IMR-90 (cell line): Measurements from ENCODE around the gene RIC3.
"Not testable (repeated sequence)": the region's sequence is repeated elsewhere in the genome, so short reads cannot be mapped to it uniquely, and the experiment has no call there.

Experiments
- BHLHE40 ChIP-seq: fragments of 150-350 bp; IDR thresholded peaks from 2 replicates; pipeline ENCODE4 v1.6.1; 2016; ENCODE audit warnings: mild to moderate bottlenecking, low read depth, low read length
- CEBPB ChIP-seq: IDR thresholded peaks from 2 replicates; pipeline ENCODE4 v1.6.1; 2012; ENCODE audit warnings: low read depth, low read length, improper control_type of control experiment
- ELK1 ChIP-seq: fragments of 150-350 bp; IDR thresholded peaks from 2 replicates; pipeline ENCODE4 v1.6.1; 2016; ENCODE audit warnings: low read depth, mild to moderate bottlenecking, low read length, moderate library complexity, borderline replicate concordance
- MAFK ChIP-seq: IDR thresholded peaks from 2 replicates; pipeline ENCODE4 v1.6.1; 2012; ENCODE audit warnings: low read depth, low read length, improper control_type of control experiment
- MXI1 ChIP-seq: IDR thresholded peaks from 2 replicates; pipeline ENCODE4 v1.6.1; 2012; ENCODE audit warnings: low read depth, mild to moderate bottlenecking, low read length, moderate library complexity, borderline replicate concordance
- NFE2L2 ChIP-seq: fragments of 150-350 bp; IDR thresholded peaks from 2 replicates; pipeline ENCODE4 v1.6.1; 2016; ENCODE audit warnings: low read depth, mild to moderate bottlenecking, low read length
- POLR2A ChIP-seq: IDR thresholded peaks from 2 replicates; pipeline ENCODE4 v1.6.1; 2012; ENCODE audit warnings: mild to moderate bottlenecking, low read depth, low read length
- RAD21 ChIP-seq: IDR thresholded peaks from 2 replicates; pipeline ENCODE4 v1.6.1; 2012; ENCODE audit warnings: low read length, improper control_type of control experiment
- RFX5 ChIP-seq: IDR thresholded peaks from 2 replicates; pipeline ENCODE4 v1.8.0; 2012; ENCODE audit warnings: low read depth, mild to moderate bottlenecking, low read length, moderate library complexity
- SMC3 ChIP-seq: fragments of 150-350 bp; IDR thresholded peaks from 2 replicates; pipeline ENCODE4 v1.6.1; 2016; ENCODE audit warnings: low read depth, mild to moderate bottlenecking, antibody characterized with exemption, low read length, moderate library complexity
- USF2 ChIP-seq: fragments of 150-350 bp; IDR thresholded peaks from 2 replicates; pipeline ENCODE4 v1.6.1; 2017; ENCODE audit warnings: mild to moderate bottlenecking, antibody characterized with exemption, low read length, low read depth
- TF ChIP-seq, protein P1 (sequence below): conservative IDR thresholded peaks from 2 replicates; pipeline ENCODE4 v1.5.1; 2012; ENCODE audit warnings: mild to moderate bottlenecking, low read depth, low read length, improper control_type of control experiment

DNA sequence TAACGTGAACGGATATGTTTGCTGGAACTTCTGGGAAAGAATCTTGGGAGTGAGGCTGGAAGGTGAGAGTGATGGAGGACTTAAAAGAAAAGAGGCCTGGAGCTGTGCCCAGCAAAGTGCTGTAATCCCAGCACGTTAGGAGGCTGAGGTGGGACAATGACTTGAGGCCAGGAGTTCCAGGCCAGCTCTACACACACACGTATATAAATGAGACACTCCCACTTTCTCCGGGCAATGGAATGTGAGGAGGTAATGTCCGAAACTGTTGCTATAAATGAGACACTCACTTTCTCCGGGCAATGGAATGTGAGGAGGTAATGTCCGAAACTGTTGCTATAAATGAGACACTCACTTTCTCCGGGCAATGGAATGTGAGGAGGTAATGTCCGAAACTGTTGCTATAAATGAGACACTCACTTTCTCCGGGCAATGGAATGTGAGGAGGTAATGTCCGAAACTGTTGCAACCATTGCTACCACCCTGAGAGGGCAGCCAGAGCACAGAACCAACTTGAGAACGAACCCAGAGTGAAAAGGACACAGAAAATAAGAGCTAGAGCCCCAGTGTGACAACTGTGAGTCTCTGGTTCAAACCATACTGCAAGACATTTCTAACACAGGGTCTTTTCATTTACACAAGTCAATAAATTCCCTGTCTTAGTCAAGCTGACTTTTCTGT is 7.1 kb downstream of the RIC3 start:
- not testable (repeated sequence) for TF ChIP-seq RAD21, RFX5, POLR2A, MAFK, USF2, SMC3, MXI1, BHLHE40, CEBPB, ELK1, NFE2L2
- TF ChIP-seq, protein P1, sequence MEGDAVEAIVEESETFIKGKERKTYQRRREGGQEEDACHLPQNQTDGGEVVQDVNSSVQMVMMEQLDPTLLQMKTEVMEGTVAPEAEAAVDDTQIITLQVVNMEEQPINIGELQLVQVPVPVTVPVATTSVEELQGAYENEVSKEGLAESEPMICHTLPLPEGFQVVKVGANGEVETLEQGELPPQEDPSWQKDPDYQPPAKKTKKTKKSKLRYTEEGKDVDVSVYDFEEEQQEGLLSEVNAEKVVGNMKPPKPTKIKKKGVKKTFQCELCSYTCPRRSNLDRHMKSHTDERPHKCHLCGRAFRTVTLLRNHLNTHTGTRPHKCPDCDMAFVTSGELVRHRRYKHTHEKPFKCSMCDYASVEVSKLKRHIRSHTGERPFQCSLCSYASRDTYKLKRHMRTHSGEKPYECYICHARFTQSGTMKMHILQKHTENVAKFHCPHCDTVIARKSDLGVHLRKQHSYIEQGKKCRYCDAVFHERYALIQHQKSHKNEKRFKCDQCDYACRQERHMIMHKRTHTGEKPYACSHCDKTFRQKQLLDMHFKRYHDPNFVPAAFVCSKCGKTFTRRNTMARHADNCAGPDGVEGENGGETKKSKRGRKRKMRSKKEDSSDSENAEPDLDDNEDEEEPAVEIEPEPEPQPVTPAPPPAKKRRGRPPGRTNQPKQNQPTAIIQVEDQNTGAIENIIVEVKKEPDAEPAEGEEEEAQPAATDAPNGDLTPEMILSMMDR, result not testable (repeated sequence)
